Activated CD8-positive, alpha-beta memory T cell treated with anti-CD3 and anti-CD28 coated beads, Interleukin-2, amount 50 U/mL, for 1 hour (primary cell): ENCODE measurements around the gene SACS.
"Not testable (repeated sequence)": the region's sequence is repeated elsewhere in the genome, so short reads cannot be mapped to it uniquely, and the experiment has no call there.

Source experiments
- DNase-seq: peaks from one replicate; pipeline ENCODE4 v3.0.0-alpha.2; 2020; ENCODE audit errors: extremely low read depth

SACS gene

DNA sequence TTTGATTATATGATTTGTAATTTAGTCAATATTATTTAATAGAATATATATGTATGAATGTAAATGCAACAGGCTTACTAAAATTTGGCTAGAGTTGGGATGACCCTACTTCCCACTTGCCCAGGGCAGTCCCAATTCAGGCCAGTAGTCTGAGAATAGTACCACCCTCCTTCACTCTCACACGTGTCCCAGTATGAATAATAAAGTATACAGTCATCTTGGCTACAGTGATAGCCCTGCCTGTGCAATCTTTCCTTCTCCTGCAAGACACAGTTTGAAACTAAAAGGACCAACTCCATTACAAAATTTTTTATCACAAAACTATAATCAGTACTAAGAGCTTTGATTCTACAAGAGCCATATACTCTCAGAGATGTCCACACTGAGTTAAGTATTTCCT lies 76.2 kb downstream of the SACS start:
- no peak for DNase-seq

DNA sequence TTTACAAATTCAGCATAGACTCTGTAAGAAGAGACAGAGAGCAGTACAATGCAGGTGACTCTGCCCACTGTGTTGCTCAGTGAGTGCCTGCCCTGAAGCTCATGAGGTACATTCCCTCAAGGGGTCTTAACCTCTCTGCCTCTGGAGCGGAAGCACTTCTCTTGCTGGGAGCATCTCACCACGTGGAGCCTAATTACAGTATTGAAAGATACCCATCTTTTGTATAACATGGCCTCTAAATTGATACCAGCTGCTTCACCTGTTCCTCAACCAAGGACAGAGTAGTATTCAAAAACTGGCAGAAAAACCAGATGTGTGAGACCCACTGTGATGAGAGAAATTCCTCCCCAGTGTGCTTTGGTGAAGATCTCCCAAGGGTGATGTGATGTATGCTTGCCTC lies 77.1 kb downstream of the SACS start:
- no peak for DNase-seq

- DNase-seq, result no peak
Measured at GRCh38 chr13:23354520-23354919, 79.0 kb downstream of the SACS start.

DNA sequence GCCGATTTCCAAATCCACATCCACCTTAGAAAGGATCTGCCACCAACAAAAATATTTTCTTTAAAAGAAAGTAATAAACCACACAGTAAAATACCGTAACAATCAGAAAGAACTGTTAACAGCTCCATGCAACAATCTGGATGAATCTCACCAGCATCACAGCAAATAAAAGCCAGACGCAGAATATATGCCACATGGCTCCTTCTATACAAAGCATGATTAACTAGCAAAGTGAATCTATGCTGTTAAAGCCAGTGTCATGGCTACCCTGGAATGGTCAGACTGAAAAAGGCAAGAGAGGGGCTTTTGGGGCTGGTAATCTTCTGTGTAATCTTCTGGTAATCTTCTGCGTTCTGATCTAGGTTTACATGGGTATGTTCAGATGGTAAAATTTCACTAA lies 81.3 kb downstream of the SACS start:
- no peak for DNase-seq

- no peak for DNase-seq
Measured at GRCh38 chr13:23350009-23350408, 83.5 kb downstream of the SACS start.

GRCh38 chr13:23349161-23349897 lies 84.2 kb downstream of the SACS start:
- no peak for DNase-seq

DNA sequence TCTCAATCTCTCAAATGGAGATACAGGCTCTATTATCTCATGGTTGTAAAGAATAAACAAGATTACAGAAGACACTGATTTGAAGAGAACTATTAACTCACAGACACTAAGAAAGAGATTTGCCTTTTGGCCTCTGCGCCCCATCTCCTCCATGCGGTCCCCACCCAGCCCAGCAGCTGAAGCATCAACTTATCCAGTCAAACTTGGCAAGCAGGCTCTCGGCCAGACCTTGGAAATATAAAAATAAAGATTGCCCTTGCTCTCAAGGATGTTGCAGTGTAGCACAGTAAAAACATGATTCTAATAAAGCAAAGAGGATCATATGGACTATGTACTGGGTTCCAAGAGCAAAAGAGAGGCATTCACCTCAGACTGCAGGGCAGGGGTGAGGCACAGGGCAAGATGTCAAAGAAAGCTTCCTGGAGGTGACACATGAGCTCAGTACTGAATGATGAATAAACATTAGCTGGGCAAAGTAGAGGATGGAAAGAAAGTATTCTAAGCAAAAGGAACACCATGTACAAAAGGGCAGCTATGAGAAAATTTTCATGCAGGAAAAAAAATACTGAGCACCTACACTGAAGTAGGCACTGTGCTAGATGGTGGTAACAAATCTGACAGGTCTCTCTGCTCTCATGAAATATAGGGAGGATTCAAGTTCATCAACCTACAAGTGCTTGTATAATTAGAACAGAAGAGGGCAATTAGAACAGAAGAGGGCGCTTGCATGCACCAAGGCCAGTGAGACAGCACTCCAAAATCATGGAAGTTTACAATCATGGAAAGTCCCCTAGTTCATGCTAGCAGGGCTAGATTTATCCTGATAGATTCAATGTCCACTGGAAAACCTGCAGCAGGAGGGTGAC lies 85.0 kb downstream of the SACS start:
- DNase-seq, result no peak

DNA sequence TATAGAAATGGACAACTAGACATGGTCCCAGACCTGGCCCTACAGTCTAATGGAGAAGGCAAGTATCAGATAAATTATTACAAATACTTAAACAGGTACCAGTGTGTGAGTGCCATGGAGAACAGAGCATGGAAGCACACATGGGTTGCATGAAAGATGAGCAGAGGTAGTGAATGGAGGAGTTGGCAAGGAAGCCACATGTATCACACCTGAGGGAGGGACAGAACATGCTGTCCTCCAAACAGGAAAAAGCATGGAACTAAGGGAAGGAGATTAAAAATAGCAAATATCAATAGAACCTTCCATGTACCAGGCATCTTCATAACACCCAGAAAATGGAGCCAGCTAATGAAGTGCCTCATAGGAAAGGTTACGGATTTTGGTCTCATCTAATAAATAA lies 85.9 kb downstream of the SACS start:
- DNase-seq, result no peak

DNA sequence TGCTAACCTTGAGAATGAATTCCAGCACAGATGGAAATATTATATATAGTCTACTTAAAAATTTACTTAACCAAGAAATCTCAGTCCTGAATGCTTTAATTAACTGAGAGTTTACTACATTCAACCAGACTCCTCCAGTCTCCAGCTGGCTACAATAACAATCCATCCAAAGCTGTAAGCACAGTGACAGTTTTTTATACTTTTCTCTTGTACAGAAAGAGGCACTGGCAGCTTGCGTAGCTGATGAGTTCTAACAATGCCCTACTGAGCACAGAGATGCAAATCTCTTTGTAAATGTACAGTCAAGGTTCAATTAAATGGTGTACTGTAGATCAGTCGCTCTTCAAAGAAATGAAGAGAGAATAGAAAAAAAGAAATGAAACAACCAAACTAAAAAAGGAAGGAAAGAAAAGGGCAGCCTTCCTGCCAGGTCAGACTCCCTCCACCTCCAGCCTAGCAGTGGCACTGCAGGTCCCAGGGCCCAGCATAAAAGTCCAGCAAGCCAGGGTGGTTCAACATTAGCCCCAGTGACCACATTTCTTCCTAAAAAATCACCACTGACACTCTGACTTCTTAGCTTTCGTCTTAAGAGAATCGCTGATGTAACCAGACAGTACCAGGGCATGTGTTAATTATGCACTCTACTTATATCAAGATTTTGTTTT lies 88.4 kb downstream of the SACS start:
- DNase-seq, result no peak

DNA sequence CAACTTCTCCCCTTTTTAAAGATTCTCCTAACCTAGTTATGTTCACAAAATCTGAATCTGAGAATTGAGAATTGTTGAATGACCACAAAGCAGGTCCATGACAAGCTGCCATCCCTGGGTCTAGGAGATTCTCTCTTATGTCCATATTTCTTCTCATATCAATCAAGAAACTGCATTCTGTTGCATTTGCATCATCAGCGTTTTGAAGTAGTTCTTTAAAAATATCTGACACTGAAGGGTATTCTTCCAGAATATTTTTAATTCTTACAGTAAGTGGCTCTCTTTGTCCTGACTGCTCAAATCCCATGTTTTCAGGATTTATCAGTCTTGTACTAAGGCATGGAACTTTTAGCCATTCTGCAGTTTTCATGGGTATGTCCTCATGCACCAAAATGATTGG lies 94.3 kb downstream of the SACS start:
- no peak for DNase-seq

- DNase-seq, result no peak
Measured at GRCh38 chr13:23330356-23330755, 103.1 kb downstream of the SACS start.

GRCh38 chr13:23325191-23325590 lies 108.3 kb downstream of the SACS start:
- DNase-seq, result no peak

DNA sequence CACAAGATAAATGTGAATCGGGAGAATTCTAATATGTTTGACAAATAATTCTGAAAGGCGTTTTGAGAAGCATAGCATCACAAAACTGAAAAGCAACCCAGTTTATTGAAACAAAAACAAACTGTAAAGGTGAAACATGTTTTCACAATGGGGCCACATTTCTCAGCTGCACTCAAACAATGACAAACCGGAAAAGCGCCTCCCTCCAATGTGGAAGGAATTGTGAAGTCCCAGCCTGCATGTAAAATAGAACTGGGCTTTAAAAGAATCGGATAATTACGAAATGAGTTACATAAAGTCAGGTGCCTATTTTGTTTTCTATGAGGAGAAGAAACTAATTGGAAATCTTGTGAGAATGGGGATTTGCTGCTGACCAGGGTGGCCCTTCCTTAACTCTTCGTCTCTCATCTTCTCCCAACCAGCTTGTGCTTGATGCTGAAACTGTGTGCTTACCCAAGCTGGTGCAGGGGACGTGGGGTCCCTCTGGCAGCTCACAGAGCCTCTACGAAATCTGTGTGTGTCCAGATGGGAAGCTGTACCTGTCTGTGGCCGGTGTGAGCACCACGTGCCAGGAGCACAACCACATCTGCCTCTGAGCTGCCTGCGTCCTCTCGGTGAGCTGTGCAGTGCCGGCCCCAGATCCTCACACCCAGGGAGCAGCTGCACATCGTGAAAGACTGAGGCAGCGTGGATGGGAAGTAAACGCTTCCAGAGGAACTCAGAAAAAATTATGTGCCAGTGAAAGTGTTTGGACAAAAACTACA lies 109.4 kb downstream of the SACS start:
- DNase-seq, result no peak

DNA sequence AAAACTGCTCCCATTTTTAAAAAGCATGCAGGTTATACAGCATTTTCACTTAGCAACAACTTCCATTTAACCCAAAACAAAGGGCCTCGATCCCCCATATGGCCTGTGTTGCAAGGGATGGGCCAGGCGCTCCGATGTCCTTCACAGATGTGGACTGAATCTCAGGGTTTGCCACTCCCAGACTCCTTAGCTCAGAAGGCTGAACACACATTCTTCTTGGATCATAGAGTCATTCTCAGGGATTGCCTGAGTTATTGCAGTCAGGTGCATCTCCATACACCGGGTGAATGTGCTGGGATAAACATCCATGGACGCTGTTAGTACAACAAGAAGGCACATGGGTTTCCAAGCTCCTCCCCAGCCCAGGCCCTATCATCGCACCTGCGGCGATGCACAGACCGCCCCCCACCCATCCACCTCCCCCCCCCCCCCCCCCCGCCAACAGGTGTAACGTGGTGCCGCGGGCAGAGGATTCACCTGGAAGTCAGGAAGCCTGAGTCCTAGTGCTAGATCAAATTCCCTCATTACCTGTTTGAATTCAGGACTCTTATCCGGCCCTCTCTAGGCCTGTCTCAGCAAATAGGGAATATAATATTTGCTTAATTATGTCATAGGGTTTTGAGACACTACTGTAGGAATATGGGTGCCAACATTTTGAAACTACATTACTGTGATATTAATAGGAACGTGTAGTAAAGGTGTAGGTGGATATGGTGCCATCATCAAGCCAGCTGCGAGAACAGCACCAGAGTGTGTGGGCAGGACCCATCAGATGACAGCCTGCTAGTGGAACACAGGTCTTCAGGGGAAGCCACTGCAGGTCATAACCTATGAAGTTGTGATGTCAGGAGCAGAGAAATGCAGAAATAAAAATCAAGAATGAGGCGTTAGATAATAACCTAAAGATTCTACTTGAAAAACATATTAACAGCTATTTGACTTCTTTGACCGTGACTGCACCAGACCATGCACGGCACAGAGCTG lies 110.9 kb downstream of the SACS start:
- DNase-seq, result no peak

GRCh38 chr13:23321535-23322241 lies 111.8 kb downstream of the SACS start:
- no peak for DNase-seq

DNA sequence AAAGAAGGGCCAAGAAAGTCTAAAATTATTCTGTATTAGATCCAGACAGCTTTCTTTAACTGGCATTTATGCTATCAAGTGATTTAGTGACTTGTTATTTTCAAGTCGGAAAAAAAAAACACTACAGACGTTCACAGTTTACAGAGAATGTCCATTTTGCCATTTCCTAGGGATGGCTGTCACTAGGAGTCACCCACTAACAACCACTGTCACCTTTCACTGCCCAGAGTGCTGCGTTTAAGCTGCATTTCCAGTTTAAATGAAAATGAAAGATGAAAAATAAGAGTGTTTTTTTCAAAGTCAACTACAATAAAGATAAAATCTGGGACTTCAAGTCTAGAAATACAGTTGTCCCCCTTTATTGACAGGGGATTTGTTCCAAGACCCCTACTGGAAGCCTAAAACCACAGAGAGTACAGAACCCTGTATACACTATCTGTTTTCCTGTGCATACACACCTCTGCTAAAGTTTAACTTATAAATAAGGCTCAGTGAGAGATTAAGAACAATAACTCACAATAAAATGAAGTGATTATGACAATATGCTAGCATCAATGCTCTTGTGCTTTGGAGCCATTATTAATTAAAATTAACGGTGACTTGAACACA lies 112.5 kb downstream of the SACS start:
- no peak for DNase-seq

DNA sequence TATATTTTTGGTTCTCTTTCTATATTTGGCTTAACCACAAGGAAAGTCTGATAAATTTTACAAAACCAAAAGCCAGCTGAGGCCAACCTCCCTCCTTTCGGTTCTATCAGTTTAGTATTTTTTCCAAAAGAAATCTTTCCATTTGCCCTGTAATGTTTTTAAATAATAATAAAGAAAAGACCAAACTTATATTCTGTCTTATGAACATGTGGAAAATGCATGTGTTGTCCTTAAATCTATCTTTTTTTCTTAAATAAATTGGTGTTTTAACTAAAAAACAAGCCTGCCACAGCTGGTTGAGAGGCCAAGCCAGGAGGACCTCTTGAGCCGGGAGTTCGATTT lies 113.6 kb downstream of the SACS start:
- DNase-seq, result no peak

GRCh38 chr13:23314837-23315236 lies 118.7 kb downstream of the SACS start:
- DNase-seq, result not testable (repeated sequence)

DNA sequence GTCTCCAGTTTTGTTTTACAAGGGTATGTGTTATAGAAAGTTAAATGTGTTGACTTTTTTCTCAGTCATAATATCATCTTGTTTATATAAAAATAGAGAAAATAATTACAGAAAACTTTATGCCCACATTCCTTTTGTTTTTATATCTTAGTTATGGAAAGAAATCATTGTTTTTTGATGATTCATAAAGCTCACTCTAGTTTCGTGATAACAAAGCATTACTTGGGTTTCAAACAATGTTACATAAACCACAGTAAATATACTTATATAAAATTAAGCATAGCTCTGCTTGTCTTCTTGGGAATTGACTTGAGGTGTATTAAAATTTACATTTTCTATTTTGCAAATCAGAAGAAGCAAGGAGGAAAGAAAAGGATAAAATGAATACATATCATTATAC lies 140.9 kb downstream of the SACS start:
- no peak for DNase-seq

- DNase-seq, result no peak
Measured at GRCh38 chr13:23289917-23290357, 143.6 kb downstream of the SACS start.
